H1 (cell line): ENCODE measurements around the gene FHIP1B. TPM values are rescaled to one million over a fixed set of nuclear protein-coding genes. Genes with fewer than 3 reads are reported as not detected.

ENCODE experiments used
- CTCF ChIA-PET: fragments of 300-600 bp; sonication (Branson Sonifier 250); formaldehyde crosslinking; loops from one replicate; lab custom pipeline; 2021; ENCODE audit not compliant: partially characterized antibody; lab: Charles Lee
- POLR2A ChIA-PET: fragments of 300-600 bp; sonication (Branson Sonifier 250); formaldehyde crosslinking; loops from one replicate; lab custom pipeline; 2021; ENCODE audit warnings: inconsistent platforms; ENCODE audit not compliant: partially characterized antibody; lab: Charles Lee
- DNase-seq, 2 experiments: peaks; one replicate each; pipeline versions ENCODE4 v3.0.0 to v3.0.0-alpha.2; 2010 to 2022; ENCODE audit warnings: low spot score in 2 of 2, low read depth in 1 of 2, mixed read lengths in 1 of 2
- FAIRE-seq: peaks from 2 replicates; lab custom pipeline; 2011; peaks lifted over from hg19 to GRCh38; lab: Jason Lieb, UNC
- H2AFZ ChIP-seq: 2 replicates; pipeline ENCODE4 v1.8.1; 2012; ENCODE audit warnings: low read length, inconsistent platforms
- H2AK5ac ChIP-seq: 2 replicates; pipeline ENCODE4 v1.6.1; 2013; ENCODE audit warnings: low read depth, low read length
- H2BK120ac ChIP-seq: replicated peaks from 2 replicates; pipeline ENCODE3; 2013; ENCODE audit warnings: low read depth, low read length, inconsistent platforms
- H2BK12ac ChIP-seq: 2 replicates; pipeline ENCODE4 v1.6.1; 2013; ENCODE audit warnings: low read depth, low read length
- H2BK15ac ChIP-seq: 2 replicates; pipeline ENCODE4 v1.6.1; 2013; ENCODE audit warnings: low read length
- H2BK20ac ChIP-seq: 2 replicates; pipeline ENCODE4 v1.6.1; 2013; ENCODE audit warnings: low read length
- H2BK5ac ChIP-seq: 2 replicates; pipeline ENCODE4 v1.6.1; 2013; ENCODE audit warnings: low read depth, low read length
- H3K14ac ChIP-seq: 2 replicates; pipeline ENCODE4 v1.6.1; 2013; ENCODE audit warnings: inconsistent platforms; ENCODE audit not compliant: insufficient read length
- H3K18ac ChIP-seq: 2 replicates; pipeline ENCODE4 v1.6.1; 2013; ENCODE audit warnings: low read length; ENCODE audit errors: extremely low read depth
- H3K23ac ChIP-seq: 2 replicates; pipeline ENCODE4 v1.6.1; 2013; ENCODE audit warnings: inconsistent platforms; ENCODE audit not compliant: insufficient read length
- H3K23me2 ChIP-seq: 2 replicates; pipeline ENCODE4 v1.6.1; 2013; ENCODE audit warnings: low read depth, low read length
- H3K27ac ChIP-seq: 2 replicates; pipeline ENCODE4 v1.6.1; 2011; ENCODE audit warnings: low read depth, low read length, inconsistent platforms
- H3K27me3 ChIP-seq, 4 experiments: replicated peaks in 1 of 4; 1 replicate in 1 of 4; 2 replicates in 3 of 4; pipeline versions ENCODE4 v1.6.1 to v1.8.1; 2011 to 2013; ENCODE audit warnings: low read length in 3 of 4, mild to moderate bottlenecking in 3 of 4, inconsistent platforms in 2 of 4, mixed read lengths in 2 of 4, moderate library complexity in 1 of 4; ENCODE audit not compliant: control insufficient read depth in 3 of 4, insufficient read depth in 3 of 4; ENCODE audit errors: extremely low read depth in 1 of 4
- H3K36me3 ChIP-seq, 4 experiments: 2 replicates each; pipeline versions ENCODE4 v1.6.1 to v1.8.1; 2011 to 2013; ENCODE audit warnings: mild to moderate bottlenecking in 4 of 4, low read length in 3 of 4, moderate library complexity in 2 of 4, control low read depth in 1 of 4, inconsistent platforms in 1 of 4; ENCODE audit not compliant: insufficient read depth in 4 of 4, control insufficient read depth in 2 of 4
- H3K4ac ChIP-seq: replicated peaks from 2 replicates; pipeline ENCODE3; 2013; ENCODE audit warnings: low read length, low read depth, mixed read lengths, inconsistent platforms; ENCODE audit not compliant: insufficient read length
- H3K4me1 ChIP-seq, 4 experiments: replicated peaks in 1 of 4; 1 replicate in 1 of 4; 2 replicates in 3 of 4; pipeline versions ENCODE4 v1.6.1 to v1.8.1; 2011 to 2013; ENCODE audit warnings: low read length in 3 of 4, inconsistent platforms in 2 of 4, mixed read lengths in 1 of 4; ENCODE audit not compliant: insufficient read depth in 4 of 4, control insufficient read depth in 3 of 4
- H3K4me2 ChIP-seq, 2 experiments: 2 replicates each; pipeline versions ENCODE4 v1.6.1 to v1.8.1; 2011 to 2013; ENCODE audit warnings: low read depth in 2 of 2, low read length in 2 of 2, control low read depth in 1 of 2, inconsistent platforms in 1 of 2, mild to moderate bottlenecking in 1 of 2; ENCODE audit not compliant: insufficient read depth in 1 of 2
- H3K4me3 ChIP-seq, 4 experiments: fragments of 200-600, 300-600 bp in 1 of 4; sonication (generic), shearing (Covaris generic), sonication (Bioruptor Twin) in 1 of 4; 2 replicates each; pipeline versions ENCODE4 v1.5.1 to v1.8.1; 2011 to 2016; ENCODE audit warnings: low read length in 4 of 4, low read depth in 3 of 4, control low read depth in 2 of 4, inconsistent platforms in 2 of 4, mild to moderate bottlenecking in 2 of 4, mixed read lengths in 1 of 4, moderate library complexity in 1 of 4; ENCODE audit not compliant: insufficient read depth in 2 of 4; ENCODE audit errors: extremely low read depth in 1 of 4
- H3K56ac ChIP-seq: replicated peaks from 2 replicates; pipeline ENCODE3; 2013; ENCODE audit warnings: low read depth, mild to moderate bottlenecking, mixed read lengths, low read length, inconsistent platforms; ENCODE audit not compliant: insufficient read length
- H3K79me1 ChIP-seq: 2 replicates; pipeline ENCODE4 v1.6.1; 2013; ENCODE audit warnings: low read depth, low read length, control low read depth
- H3K79me2 ChIP-seq, 2 experiments: 2 replicates each; pipeline versions ENCODE4 v1.6.1 to v1.8.1; 2012 to 2013; ENCODE audit warnings: low read length in 2 of 2, mild to moderate bottlenecking in 2 of 2, inconsistent platforms in 1 of 2; ENCODE audit not compliant: insufficient read depth in 2 of 2, control insufficient read depth in 1 of 2
- H3K9ac ChIP-seq, 4 experiments: replicated peaks in 1 of 4; 1 replicate in 1 of 4; 2 replicates in 3 of 4; pipeline versions ENCODE4 v1.6.1 to v1.8.1; 2011 to 2013; ENCODE audit warnings: low read depth in 3 of 4, low read length in 3 of 4, control low read depth in 2 of 4, mild to moderate bottlenecking in 2 of 4, moderate library complexity in 2 of 4, inconsistent platforms in 1 of 4; ENCODE audit errors: extremely low read depth in 1 of 4
- H3K9me3 ChIP-seq, 2 experiments: 2 replicates each; pipeline versions ENCODE4 v1.6.1 to v1.8.1; 2012 to 2013; ENCODE audit warnings: mild to moderate bottlenecking in 2 of 2, moderate library complexity in 2 of 2, control low read depth in 1 of 2, inconsistent platforms in 1 of 2, low read depth in 1 of 2, low read length in 1 of 2, mixed read lengths in 1 of 2; ENCODE audit not compliant: insufficient read depth in 2 of 2
- H4K20me1 ChIP-seq, 2 experiments: replicated peaks in 1 of 2; 2 replicates each; pipeline versions ENCODE3 to v1.8.1; 2011 to 2013; ENCODE audit warnings: inconsistent platforms in 2 of 2, low read length in 2 of 2, mild to moderate bottlenecking in 1 of 2; ENCODE audit not compliant: insufficient read depth in 2 of 2, control insufficient read depth in 1 of 2
- H4K5ac ChIP-seq: 2 replicates; pipeline ENCODE4 v1.6.1; 2013; ENCODE audit warnings: low read length, low read depth, mixed read lengths, inconsistent platforms; ENCODE audit not compliant: insufficient read length
- H4K8ac ChIP-seq: 2 replicates; pipeline ENCODE4 v1.8.0; 2013; ENCODE audit warnings: mild to moderate bottlenecking, moderate library complexity, low read length, inconsistent platforms; ENCODE audit not compliant: insufficient read depth; ENCODE audit errors: extremely low read depth
- H4K91ac ChIP-seq: replicated peaks from 2 replicates; pipeline ENCODE3; 2013; ENCODE audit warnings: low read length, mixed read lengths, inconsistent platforms; ENCODE audit not compliant: insufficient read length
- whole genome bisulfite sequencing, 2 experiments: shearing (Covaris generic) in 1 of 2; methylation state at CpG; one replicate each; pipeline versions ENCODE4 v1.1.6 to v1.1.7; 2013 to 2015; ENCODE audit warnings: low lambda C conversion rate in 2 of 2, mixed read lengths in 2 of 2, inconsistent platforms in 1 of 2, low coverage in 1 of 2, missing lambda C conversion rate in 1 of 2; ENCODE audit not compliant: insufficient replicate concordance in 2 of 2, insufficient coverage in 1 of 2, insufficient read length in 1 of 2; ENCODE audit errors: extremely low coverage in 1 of 2, missing lambda C conversion rate in 1 of 2; 5-methylcytosine and 5-hydroxymethylcytosine counted together
- polyA plus RNA-seq, 7 experiments: library from polyadenylated mRNA; depleted of rRNA in 3 of 7; stranded (reverse) in 5 of 7; unstranded in 2 of 7; fragments of >200 nt in 5 of 7; fragments of 200-250 nt in 2 of 7; gene quantifications; 1 replicate in 5 of 7; 2 replicates in 1 of 7; 4 replicates in 1 of 7; pipeline versions ENCODE4 v1.2.1 to v1.2.3, GENCODE V29; 2011 to 2013; ENCODE audit warnings: missing spikeins in 2 of 7, mixed read lengths in 2 of 7
- total RNA-seq: library from RNA; stranded (reverse); fragmentation: NEBNext Ultra II Directional; extraction: Animal tissue kit (Norgen Biotek cat#: 25700); gene quantifications from 2 replicates; pipeline ENCODE4 v1.2.1, GENCODE V29; 2021

FHIP1B gene
- total and polyA plus RNA-seq, 2 of the 8 experiments (the other 6 are each of a cell fraction or from before 2014, with no cell fraction given): 16.8 to 41.9 TPM

DNA sequence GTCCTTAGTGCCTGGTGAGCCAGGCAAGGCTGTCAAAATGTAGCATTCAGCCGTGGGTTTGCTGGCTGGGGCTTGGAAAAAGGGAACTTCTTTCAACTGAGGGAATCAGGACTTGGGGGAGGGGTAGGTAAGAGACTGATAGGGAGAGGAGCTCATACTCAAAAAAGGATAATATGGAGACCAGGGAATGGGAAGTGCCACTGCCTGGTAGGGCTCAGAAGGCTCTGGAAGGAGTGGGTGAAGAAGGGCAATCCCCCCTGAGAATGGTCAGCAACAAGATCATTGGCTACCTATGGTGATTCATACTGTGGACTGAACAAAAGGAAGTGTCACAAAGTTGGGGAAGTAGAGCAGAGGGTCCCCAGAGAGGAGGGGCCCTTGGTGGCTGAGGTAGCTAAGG lies 6.3 kb upstream of the FHIP1B start:
- POLR2A ChIA-PET: no interaction called here
- FAIRE-seq (no peak), DNase-seq (no peak)
- H3K9me3 ChIP-seq: no peaks in the 10 kb centered on the region
- WGBS, 2 experiments: 83% methylated on average over 1 of the region's 1 CpG; no CpG with 5 or more reads in 1 of the 2 experiments
- H3K4ac ChIP-seq: no peak overlapping the region
- no peak overlapping the region for H3K4me3 ChIP-seq
- no peak overlapping the region for H2BK5ac ChIP-seq
- no peak overlapping the region for H2BK120ac ChIP-seq
- H3K79me2 ChIP-seq: no peaks in the 10 kb centered on the region
- no peaks in the 10 kb centered on the region for H3K23me2 ChIP-seq
- H3K14ac ChIP-seq: no peak overlapping the region
- H3K9ac ChIP-seq: no peak overlapping the region
- no peak overlapping the region for H4K91ac ChIP-seq
- H2AK5ac ChIP-seq: no peak overlapping the region
- H3K18ac ChIP-seq: no peak overlapping the region
- no peak overlapping the region for H3K56ac ChIP-seq
- H3K27ac ChIP-seq: no peak overlapping the region
- no peak overlapping the region for H3K4me2 ChIP-seq
- H3K23ac ChIP-seq: no peak overlapping the region
- H4K20me1 ChIP-seq: no peaks in the 10 kb centered on the region
- H2BK12ac ChIP-seq: no peak overlapping the region
- peaks cover 0 to 2% (median 1%) of the 10 kb centered on the region in 4 experiments; a peak in 1 of 7 replicates for H3K27me3 ChIP-seq
- H2BK15ac ChIP-seq: no peak overlapping the region
- CTCF ChIA-PET: interaction anchor here (1.0 to 4.3 kb wide), 11 partner anchors 11 to 138 kb away, joined by 3 to 57 read pairs (median 5); no protein-coding TSS in a partner anchor
- no peaks in the 10 kb centered on the region for H3K36me3 ChIP-seq
- H4K8ac ChIP-seq: no peak overlapping the region
- H4K5ac ChIP-seq: no peak overlapping the region
- no peak overlapping the region for H2AFZ ChIP-seq
- H3K4me1 ChIP-seq: no peaks in the 10 kb centered on the region; a peak in 1 of 7 replicates
- H2BK20ac ChIP-seq: no peak overlapping the region
- no peaks in the 10 kb centered on the region for H3K79me1 ChIP-seq
